GM12878 (cell line): ENCODE results near the gene CTAGE4. TPM values are rescaled to one million over a fixed set of nuclear protein-coding genes. Genes with fewer than 3 reads are reported as not detected.
A peak's percentile ranks its signal among the peaks of the same experiment; 100 is the strongest.
"Not testable (repeated sequence)": the region's sequence is repeated elsewhere in the genome, so short reads cannot be mapped to it uniquely, and the experiment has no call there.

ENCODE experiments used
- ATAC-seq: fragments of 200-7000 bp; cut with Tn5 transposase; 3 replicates; pipeline ENCODE4 v1.9.1; 2020; ENCODE audit warnings: mild to moderate bottlenecking, moderate library complexity
- Bru-seq: library from RNA; stranded (reverse); fragments of 400-500 nt; gene quantifications from one replicate; lab custom pipeline; 2021; lab: Mats Ljungman, UMichigan
- BruChase-seq, 2 experiments: library from RNA; stranded (reverse); fragments of 400-500 nt; gene quantifications; one replicate each; lab custom pipeline; 2021; lab: Mats Ljungman, UMichigan
- BruUV-seq: library from RNA; stranded (reverse); fragments of 400-500 nt; replicated peaks from 2 replicates; lab custom pipeline; 2021; lab: Mats Ljungman, UMichigan
- CTCF ChIA-PET: fragments of 300-600 bp; sonication (Branson Sonifier 250); formaldehyde crosslinking; extraction: SDS; loops from one replicate; lab custom pipeline; 2021; ENCODE audit warnings: inconsistent platforms; lab: Yijun Ruan, JAX
- POLR2A ChIA-PET: fragments of 350-600 bp; formaldehyde crosslinking; extraction: SDS; loops from one replicate; lab custom pipeline; 2021; ENCODE audit warnings: inconsistent platforms; lab: Charles Lee
- RAD21 ChIA-PET: fragments of 300-600 bp; sonication (Branson Sonifier 250); formaldehyde crosslinking; loops from one replicate; lab custom pipeline; 2023; ENCODE audit warnings: antibody characterized with exemption; ENCODE audit not compliant: unreplicated experiment; lab: Charles Lee
- SMC1A ChIA-PET: fragments of 300-600 bp; sonication (Branson Sonifier 250); formaldehyde crosslinking; loops from one replicate; lab custom pipeline; 2023; ENCODE audit not compliant: unreplicated experiment, uncharacterized antibody; lab: Charles Lee
- DNase-seq: peaks from one replicate; pipeline ENCODE4 v3.0.0-alpha.2; 2011; ENCODE audit warnings: low read depth, low spot score
- FAIRE-seq: peaks from 3 replicates; lab custom pipeline; 2011; peaks lifted over from hg19 to GRCh38; lab: Jason Lieb, UNC
- H2AFZ ChIP-seq: 2 replicates; pipeline ENCODE4 v1.6.0; 2011; ENCODE audit warnings: low read depth, low read length, control low read depth; ENCODE audit not compliant: control insufficient read depth
- H3K27ac ChIP-seq: 2 replicates; pipeline ENCODE4 v1.5.1; 2011; ENCODE audit warnings: control low read depth; ENCODE audit not compliant: control insufficient read depth, insufficient read depth
- H3K27me3 ChIP-seq, 2 experiments: replicated peaks in 1 of 2; 2 replicates each; pipeline versions ENCODE4 v1.6.0 to v1.6.1; 2011; ENCODE audit warnings: low read length in 1 of 2; ENCODE audit not compliant: control insufficient read depth in 2 of 2, insufficient read depth in 2 of 2
- H3K36me3 ChIP-seq, 2 experiments: 2 replicates each; pipeline ENCODE4 v1.5.1; 2011; ENCODE audit warnings: low read length in 1 of 2; ENCODE audit not compliant: control insufficient read depth in 2 of 2, insufficient read depth in 2 of 2
- H3K4me1 ChIP-seq: 2 replicates; pipeline ENCODE4 v1.6.1; 2011; ENCODE audit warnings: mild to moderate bottlenecking, low read length, moderate library complexity, mixed read lengths; ENCODE audit not compliant: control insufficient read depth, insufficient read depth
- H3K4me2 ChIP-seq: 2 replicates; pipeline ENCODE4 v1.6.0; 2011; ENCODE audit warnings: control low read depth; ENCODE audit not compliant: control insufficient read depth, insufficient read depth
- H3K4me3 ChIP-seq: fragments of 200-600 bp; sonication (generic); 2 replicates; pipeline ENCODE4 v1.5.1; 2016
- H3K79me2 ChIP-seq: 2 replicates; pipeline ENCODE4 v1.6.0; 2011; ENCODE audit warnings: low read length; ENCODE audit not compliant: control insufficient read depth, insufficient read depth
- H3K9ac ChIP-seq: 2 replicates; pipeline ENCODE4 v1.8.0; 2011; ENCODE audit warnings: low read length, control low read depth, mixed read lengths; ENCODE audit not compliant: control insufficient read depth, insufficient read depth
- H3K9me3 ChIP-seq: replicated peaks from 3 replicates; pipeline ENCODE4 v1.5.1; 2011; ENCODE audit warnings: mild to moderate bottlenecking, low read length; ENCODE audit not compliant: control insufficient read depth, insufficient read depth
- H4K20me1 ChIP-seq: 2 replicates; pipeline ENCODE4 v1.6.0; 2011; ENCODE audit not compliant: control insufficient read depth, insufficient read depth
- WGBS: methylation state at CpG from one replicate; pipeline ENCODE4 v1.1.6; 2016; ENCODE audit warnings: low lambda C conversion rate; ENCODE audit not compliant: insufficient replicate concordance, insufficient coverage; ENCODE audit errors: missing lambda C conversion rate; 5-methylcytosine and 5-hydroxymethylcytosine counted together
- in situ Hi-C: fragments of 300-500 bp; cut with MboI; formaldehyde crosslinking; loops from 9 replicates; pipeline ENCODE4 v1.14.3; 2018; ENCODE audit warnings: mixed read lengths
- intact Hi-C: fragments of 100-400 bp; cut with micrococcal nuclease; formaldehyde crosslinking; loops from one replicate; pipeline ENCODE4 v1.14.2; 2022; ENCODE audit not compliant: unreplicated experiment
- long read RNA-seq, 2 experiments: library from polyadenylated mRNA; unstranded; transcript quantifications; one replicate each; pipeline ENCODE4 v2.0.0, GENCODE V29; 2019 to 2020
- polyA minus RNA-seq, 3 experiments: library from RNA; depleted of rRNA, polyadenylated mRNA; stranded (reverse); fragments of >200 nt; gene quantifications; 2 replicates each; pipeline ENCODE4 v1.2.3, GENCODE V29; 2011
- polyA plus RNA-seq, 11 experiments: library from polyadenylated mRNA; depleted of rRNA in 4 of 11; unstranded in 6 of 11; stranded (reverse) in 5 of 11; fragments of >200 nt; fragmentation: Nextera tagmentation in 4 of 11; fragmentation: Illumina TruSeq in 1 of 11; extraction: Ambion mirVana in 4 of 11; extraction: Trizol in 1 of 11; gene quantifications; 1 replicate in 1 of 11; 2 replicates in 10 of 11; pipeline versions ENCODE4 v1.2.1 to v1.2.3, GENCODE V29; 2011 to 2016; ENCODE audit warnings: inconsistent platforms in 2 of 11, missing spikeins in 2 of 11, low read depth in 1 of 11
- total RNA-seq, 4 experiments: library from RNA; depleted of rRNA in 3 of 4; stranded (reverse); fragments of >200 nt in 3 of 4; fragmentation: Illumina TruSeq in 1 of 4; extraction: Trizol in 1 of 4; gene quantifications; 2 replicates each; pipeline versions ENCODE4 v1.2.1 to v1.2.3, GENCODE V29; 2013 to 2021

CTAGE4 gene, protein sequence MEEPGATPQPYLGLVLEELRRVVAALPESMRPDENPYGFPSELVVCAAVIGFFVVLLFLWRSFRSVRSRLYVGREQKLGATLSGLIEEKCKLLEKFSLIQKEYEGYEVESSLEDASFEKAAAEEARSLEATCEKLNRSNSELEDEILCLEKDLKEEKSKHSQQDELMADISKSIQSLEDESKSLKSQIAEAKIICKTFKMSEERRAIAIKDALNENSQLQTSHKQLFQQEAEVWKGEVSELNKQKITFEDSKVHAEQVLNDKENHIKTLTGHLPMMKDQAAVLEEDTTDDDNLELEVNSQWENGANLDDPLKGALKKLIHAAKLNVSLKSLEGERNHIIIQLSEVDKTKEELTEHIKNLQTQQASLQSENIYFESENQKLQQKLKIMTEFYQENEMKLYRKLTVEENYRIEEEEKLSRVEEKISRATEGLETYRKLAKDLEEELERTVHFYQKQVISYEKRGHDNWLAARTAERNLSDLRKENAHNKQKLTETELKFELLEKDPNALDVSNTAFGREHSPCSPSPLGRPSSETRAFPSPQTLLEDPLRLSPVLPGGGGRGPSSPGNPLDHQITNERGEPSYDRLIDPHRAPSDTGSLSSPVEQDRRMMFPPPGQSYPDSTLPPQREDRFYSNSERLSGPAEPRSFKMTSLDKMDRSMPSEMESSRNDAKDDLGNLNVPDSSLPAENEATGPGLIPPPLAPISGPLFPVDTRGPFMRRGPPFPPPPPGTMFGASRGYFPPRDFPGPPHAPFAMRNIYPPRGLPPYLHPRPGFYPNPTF
- 9.8 and 10.1 TPM in 2 replicates for total RNA-seq (2013; cell fraction: nucleolus; rRNA removed)
- total RNA-seq (2014; rRNA removed): 1.2 and 1.6 TPM in 2 replicates
- total RNA-seq (2014; rRNA removed; fragmentation: Illumina TruSeq; extraction: Trizol): 0.94 and 1.2 TPM in 2 replicates
- 1.3 and 1.5 TPM in 2 replicates for total RNA-seq (2021)
- polyA plus RNA-seq (2011; ENCODE audit: low read depth): 0.80 TPM
- 1.0 and 1.2 TPM in 2 replicates for polyA plus RNA-seq (2011; rRNA removed)
- polyA plus RNA-seq (2011; cell fraction: cytosol; rRNA removed): 0.38 and 0.40 TPM in 2 replicates
- 3.2 and 4.4 TPM in 2 replicates for polyA plus RNA-seq (2011; cell fraction: nucleus; rRNA removed)
- polyA plus RNA-seq (2012): 0.28 and 0.60 TPM in 2 replicates
- 1.5 and 2.2 TPM in 2 replicates for polyA plus RNA-seq (2014; fragmentation: Illumina TruSeq; extraction: Trizol)
- polyA plus RNA-seq (2014; fragmentation: Nextera tagmentation; extraction: Ambion mirVana): under 1 TPM; 0.09 to 0.21 TPM
- 1.0 and 1.8 TPM in 2 replicates for polyA plus RNA-seq (2014; rRNA removed)
- polyA plus RNA-seq (2016; fragmentation: Nextera tagmentation; extraction: Ambion mirVana): under 1 TPM in 1 of 2 experiments, not detected in 1; 0.90 TPM
- polyA minus RNA-seq (2011; rRNA and poly(A)+ RNA removed): 1.1 and 1.2 TPM in 2 replicates
- not detected in 2 replicates for polyA minus RNA-seq (2011; cell fraction: cytosol; rRNA and poly(A)+ RNA removed)
- polyA minus RNA-seq (2011; cell fraction: nucleus; rRNA and poly(A)+ RNA removed): 2.7 and 3.3 TPM in 2 replicates
- Bru-seq, nascent RNA: percentile 19 among the genes with signal in this experiment
- percentile 35 among the genes with signal in this experiment for BruChase-seq, experiment 1, labeled RNA remaining after a 6-hour chase
- percentile 30 among the genes with signal in this experiment for BruChase-seq, experiment 2, labeled RNA remaining after a 2-hour chase
- long read RNA-seq, experiment 1: 0 reads
- long read RNA-seq, experiment 2, partial matches to known transcripts: 0 of 1 reads
- long read RNA-seq, experiment 2, other reads (novel, unspliced or antisense): 0 of 1 reads

GRCh38 chr7:144183166-144183565 lies at the start of gene CTAGE4:
Gene CTAGE4, plus strand, starts transcription at chr7:144183466. Its CDS starts 38 bp downstream, at chr7:144183504.
- POLR2A ChIA-PET, H3K4me1 ChIP-seq, H3K27ac ChIP-seq, H3K9me3 ChIP-seq, DNase-seq, H3K79me2 ChIP-seq, RAD21 ChIA-PET, ATAC-seq, H3K4me2 ChIP-seq, BruUV-seq, in situ Hi-C loops, H3K27me3 ChIP-seq, SMC1A ChIA-PET, H3K36me3 ChIP-seq, FAIRE-seq, intact Hi-C loops, H3K9ac ChIP-seq, CTCF ChIA-PET, H3K4me3 ChIP-seq, H4K20me1 ChIP-seq, H2AFZ ChIP-seq: not testable (repeated sequence)
- WGBS: no CpG with 5 or more reads among the region's 19 CpGs
